Left hindlimb (tissue), 1 donor: ENCODE measurements around the gene BSCL2.
"Not testable (repeated sequence)": the region's sequence is repeated elsewhere in the genome, so short reads cannot be mapped to it uniquely, and the experiment has no call there.

Experiments
- DNase-seq: peaks from one replicate; pipeline ENCODE4 v3.0.0-alpha.2; 2018

Gene BSCL2

GRCh38 chr11:62652161-62653006 lies 54.8 kb downstream of the BSCL2 start:
- no peak for DNase-seq

- not testable (repeated sequence) for DNase-seq
Observed at GRCh38 chr11:62650283-62650682, 56.9 kb downstream of the BSCL2 start.

GRCh38 chr11:62649486-62649885 lies 57.7 kb downstream of the BSCL2 start:
- no peak for DNase-seq

- no peak for DNase-seq
Observed at GRCh38 chr11:62648967-62649364, 58.3 kb downstream of the BSCL2 start.

- no peak for DNase-seq
Observed at GRCh38 chr11:62648185-62648966, 58.8 kb downstream of the BSCL2 start.

- no peak for DNase-seq
Observed at GRCh38 chr11:62647609-62648005, 59.6 kb downstream of the BSCL2 start.

- DNase-seq: no peak
Observed at GRCh38 chr11:62646825-62647608, 60.2 kb downstream of the BSCL2 start.

GRCh38 chr11:62645946-62646824 lies 61.0 kb downstream of the BSCL2 start, which contains the start of gene GANAB:
Gene GANAB, minus strand, starts transcription at chr11:62646613. Its CDS starts 14 bp downstream, at chr11:62646599.
- DNase-seq: peak; percentile 99

- DNase-seq: no peak
Observed at GRCh38 chr11:62645671-62645945, 61.6 kb downstream of the BSCL2 start.

GRCh38 chr11:62644220-62644619 lies 63.0 kb downstream of the BSCL2 start:
- no peak for DNase-seq
